Neuron (in vitro differentiated cells): ENCODE results near the gene COQ8A.
"Not testable (repeated sequence)": the region's sequence is repeated elsewhere in the genome, so short reads cannot be mapped to it uniquely, and the experiment has no call there.

Experiments used
- H2AFZ ChIP-seq: one replicate; pipeline ENCODE4 v1.6.1; 2013; ENCODE audit warnings: low read depth, mild to moderate bottlenecking, inconsistent platforms, low read length, moderate library complexity
- H3K27me3 ChIP-seq: one replicate; pipeline ENCODE4 v1.6.1; 2013; ENCODE audit warnings: low read length; ENCODE audit not compliant: insufficient read depth
- H3K36me3 ChIP-seq: one replicate; pipeline ENCODE4 v1.6.1; 2013; ENCODE audit warnings: low read length; ENCODE audit not compliant: insufficient read depth
- H3K4me1 ChIP-seq: one replicate; pipeline ENCODE4 v1.6.1; 2013; ENCODE audit warnings: low read length; ENCODE audit not compliant: insufficient read depth
- H3K4me3 ChIP-seq: 2 replicates; pipeline ENCODE4 v1.5.1; 2013; ENCODE audit warnings: mild to moderate bottlenecking, low read length, moderate library complexity
- H3K9me3 ChIP-seq: one replicate; pipeline ENCODE4 v1.6.1; 2013; ENCODE audit warnings: low read length

Gene COQ8A

GRCh38 chr1:226987623-226988333 is 47.7 kb downstream of the COQ8A start:
- Histone ChIP-seq H3K4me3 (no peak overlapping the region), H3K4me1 (no peaks in the 10 kb centered on the region), H2AFZ (no peak overlapping the region), H3K27me3 (no peaks in the 10 kb centered on the region), H3K36me3 (peaks cover 20% of the 10 kb centered on the region), H3K9me3 (no peaks in the 10 kb centered on the region)

- Histone ChIP-seq H3K4me3 (no peak overlapping the region), H3K36me3 (peaks cover 20% of the 10 kb centered on the region), H3K27me3 (no peaks in the 10 kb centered on the region), H3K9me3 (no peaks in the 10 kb centered on the region), H3K4me1 (no peaks in the 10 kb centered on the region), H2AFZ (no peak overlapping the region)
These were observed 48.2 kb downstream of the COQ8A start for GRCh38 chr1:226988334-226988666.

GRCh38 chr1:226989085-226989920 is 49.2 kb downstream of the COQ8A start:
- no peaks in the 10 kb centered on the region for H3K9me3 ChIP-seq
- H3K27me3 ChIP-seq, result no peaks in the 10 kb centered on the region
- no peak overlapping the region for H3K4me3 ChIP-seq
- peaks cover 20% of the 10 kb centered on the region for H3K36me3 ChIP-seq
- H3K4me1 ChIP-seq, result peaks cover 2% of the 10 kb centered on the region
- H2AFZ ChIP-seq, result no peak overlapping the region

GRCh38 chr1:226990133-226990716 is 50.1 kb downstream of the COQ8A start:
- Histone ChIP-seq H3K27me3 (no peaks in the 10 kb centered on the region), H3K4me3 (no peak overlapping the region), H3K36me3 (peaks cover 20% of the 10 kb centered on the region), H3K9me3 (no peaks in the 10 kb centered on the region), H3K4me1 (peaks cover 10% of the 10 kb centered on the region), H2AFZ (no peak overlapping the region)

GRCh38 chr1:226991920-226992319 is 51.8 kb downstream of the COQ8A start:
- Histone ChIP-seq H3K4me1 (peaks cover 13% of the 10 kb centered on the region), H3K27me3 (no peaks in the 10 kb centered on the region), H3K4me3 (no peak overlapping the region), H3K9me3 (no peaks in the 10 kb centered on the region), H3K36me3 (peaks cover 13% of the 10 kb centered on the region), H2AFZ (no peak overlapping the region)

- Histone ChIP-seq H3K27me3 (no peaks in the 10 kb centered on the region), H3K36me3 (no peaks in the 10 kb centered on the region), H3K4me3 (no peak overlapping the region), H3K9me3 (no peaks in the 10 kb centered on the region), H2AFZ (no peak overlapping the region), H3K4me1 (peaks cover 13% of the 10 kb centered on the region)
These were observed 53.9 kb downstream of the COQ8A start for GRCh38 chr1:226993814-226994585.

- no peaks in the 10 kb centered on the region for H3K9me3 ChIP-seq
- H3K4me1 ChIP-seq, result peaks cover 13% of the 10 kb centered on the region
- H3K4me3 ChIP-seq, result no peak overlapping the region
- no peaks in the 10 kb centered on the region for H3K27me3 ChIP-seq
- H2AFZ ChIP-seq, result no peak overlapping the region
- no peaks in the 10 kb centered on the region for H3K36me3 ChIP-seq
These were observed 54.7 kb downstream of the COQ8A start for GRCh38 chr1:226994586-226995364.

GRCh38 chr1:226995365-226996332 is 55.6 kb downstream of the COQ8A start:
- H3K36me3 ChIP-seq, result no peaks in the 10 kb centered on the region
- H3K4me1 ChIP-seq, result peaks cover 13% of the 10 kb centered on the region
- no peak overlapping the region for H2AFZ ChIP-seq
- H3K9me3 ChIP-seq, result no peaks in the 10 kb centered on the region
- no peaks in the 10 kb centered on the region for H3K27me3 ChIP-seq
- no peak overlapping the region for H3K4me3 ChIP-seq

- not testable (repeated sequence) for H3K4me3 ChIP-seq, H2AFZ ChIP-seq, H3K9me3 ChIP-seq, H3K4me1 ChIP-seq, H3K27me3 ChIP-seq
- peaks cover 15% of the 10 kb centered on the region for H3K36me3 ChIP-seq
These were observed 59.5 kb downstream of the COQ8A start for GRCh38 chr1:226999579-226999978.

- H3K36me3 ChIP-seq, result peaks cover 18% of the 10 kb centered on the region
- H3K27me3 ChIP-seq, result no peaks in the 10 kb centered on the region
- no peaks in the 10 kb centered on the region for H3K4me1 ChIP-seq
- no peak overlapping the region for H2AFZ ChIP-seq
- H3K4me3 ChIP-seq, result no peak overlapping the region
- H3K9me3 ChIP-seq, result peaks cover 4% of the 10 kb centered on the region
These were observed 62.5 kb downstream of the COQ8A start for GRCh38 chr1:227002531-227003049.

- no peak overlapping the region for H3K4me3 ChIP-seq
These were observed 63.1 kb downstream of the COQ8A start for GRCh38 chr1:227003165-227003564.

More at GRCh38 chr1:227003165-227003564, 63.1 kb downstream of the COQ8A start:
- no peaks in the 10 kb centered on the region for H3K4me1 ChIP-seq
- H2AFZ ChIP-seq, result no peak overlapping the region
- H3K9me3 ChIP-seq, result peaks cover 4% of the 10 kb centered on the region
- H3K36me3 ChIP-seq, result peaks cover 18% of the 10 kb centered on the region
- H3K27me3 ChIP-seq, result no peaks in the 10 kb centered on the region
